GM21619 (cell line): ENCODE results near the gene GRID1.

ENCODE experiments used
- ATAC-seq: cut with Tn5 transposase; IDR thresholded peaks from one replicate; pipeline ENCODE4 v1.9.1; 2021; ENCODE audit not compliant: unreplicated experiment

GRID1 gene

DNA sequence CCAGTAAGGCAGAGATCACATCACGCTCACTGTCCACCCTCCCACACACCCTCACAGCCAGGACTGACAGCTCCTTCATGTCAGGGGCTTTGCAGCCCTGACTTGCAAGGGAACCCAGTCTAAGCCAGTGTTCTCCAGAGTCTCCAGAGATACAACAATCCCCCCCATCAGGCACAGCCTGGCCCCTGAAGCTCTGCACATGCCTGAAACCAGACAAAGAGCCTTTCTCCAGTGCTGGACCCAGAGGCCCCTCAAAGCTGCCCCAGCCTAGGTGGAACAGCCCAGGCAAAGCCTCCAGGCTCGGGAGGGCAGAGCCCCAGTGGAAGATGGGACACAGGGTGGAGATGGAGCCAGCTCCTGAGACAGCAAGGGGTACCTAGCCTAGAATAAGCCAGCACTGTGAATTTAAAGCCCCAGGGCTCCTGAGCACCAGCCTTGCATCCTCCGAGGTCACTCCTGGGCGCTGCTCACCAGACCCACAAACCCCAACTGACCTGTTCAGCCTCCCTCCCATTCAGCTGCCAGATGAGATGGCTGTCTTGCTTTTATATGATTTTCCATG is 50.2 kb downstream of the GRID1 start:
- ATAC-seq = no peak

DNA sequence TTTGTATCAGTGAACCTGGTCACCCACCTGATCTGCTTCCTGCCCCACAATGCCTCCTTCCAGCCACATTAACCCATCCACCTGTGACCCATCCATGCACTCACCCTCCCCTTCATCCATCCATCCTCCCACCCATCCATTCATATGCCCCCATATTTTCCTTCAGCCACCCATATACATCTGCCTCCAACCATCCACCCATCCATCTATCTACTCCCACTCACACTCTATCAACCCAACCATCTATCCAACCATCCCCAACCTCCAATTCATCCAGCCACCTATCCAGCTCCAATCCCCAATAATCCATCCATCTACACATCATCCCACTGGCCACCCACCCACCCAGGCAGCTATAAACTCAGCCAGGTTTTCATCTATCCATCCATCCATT is 51.0 kb downstream of the GRID1 start:
- ATAC-seq = no peak

GRCh38 chr10:86314616-86315548 is 51.7 kb downstream of the GRID1 start:
- no peak for ATAC-seq

DNA sequence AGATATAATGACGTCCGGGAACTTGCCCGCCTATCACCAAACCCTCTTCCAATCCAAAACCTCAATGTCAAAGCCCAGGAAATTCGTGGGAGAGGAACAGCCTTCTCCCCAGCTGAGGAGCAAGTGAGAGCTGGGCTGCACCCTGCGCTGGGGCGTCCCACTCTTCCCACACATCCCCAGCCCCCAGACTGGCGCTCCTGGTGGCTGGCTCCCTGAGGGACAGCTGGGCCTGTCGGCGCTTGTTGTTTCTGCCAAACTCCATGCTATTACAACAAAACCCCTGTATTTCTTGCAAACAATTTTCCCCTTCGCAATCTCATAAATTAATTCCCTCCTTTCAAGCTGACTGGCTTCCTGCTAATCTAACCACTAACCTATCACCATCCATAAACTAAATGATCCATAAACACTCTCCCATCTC is 53.0 kb downstream of the GRID1 start:
- ATAC-seq = no peak

GRCh38 chr10:86312701-86313270 is 53.8 kb downstream of the GRID1 start:
- ATAC-seq = no peak

- ATAC-seq = no peak
Measured at GRCh38 chr10:86311906-86312305, 54.7 kb downstream of the GRID1 start.

DNA sequence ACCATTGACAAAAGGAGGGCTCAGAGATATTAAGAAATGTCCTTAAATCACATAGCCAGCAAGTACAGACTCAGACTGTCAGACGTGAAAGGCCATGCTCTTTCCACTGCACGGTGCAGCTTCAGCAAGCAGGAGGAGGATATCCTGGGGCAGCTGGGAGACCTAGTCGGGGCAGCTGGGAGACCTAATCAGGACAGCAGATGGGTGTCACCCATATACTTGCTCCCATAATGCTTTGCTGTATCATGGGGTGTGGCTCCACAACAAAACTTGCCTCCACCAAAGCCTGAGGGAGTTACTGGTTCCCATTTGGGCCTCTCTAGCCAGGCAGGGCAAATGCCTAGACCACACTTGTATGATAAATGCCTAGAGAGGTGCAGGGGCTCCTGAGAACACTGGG is 55.4 kb downstream of the GRID1 start:
- no peak for ATAC-seq

DNA sequence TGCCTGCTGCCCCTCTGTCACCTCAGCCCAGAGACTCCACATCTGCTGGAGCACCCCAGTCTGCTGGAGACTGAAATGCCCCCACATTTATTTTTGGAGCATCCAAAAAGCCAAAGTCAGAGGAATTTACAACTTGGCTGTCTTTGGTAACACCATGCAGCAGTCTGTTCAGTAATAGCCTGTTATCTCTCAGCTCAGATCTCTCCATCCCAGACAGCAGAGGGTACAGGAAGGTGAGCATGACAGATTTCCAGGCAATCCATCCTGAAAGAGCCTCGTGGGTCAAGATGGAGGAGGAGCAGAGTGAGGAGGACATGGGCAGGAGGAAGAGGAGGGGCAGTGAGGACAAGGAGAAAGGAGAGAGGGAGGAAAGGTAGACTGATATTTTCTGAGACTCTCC is 55.9 kb downstream of the GRID1 start:
- ATAC-seq = no peak

DNA sequence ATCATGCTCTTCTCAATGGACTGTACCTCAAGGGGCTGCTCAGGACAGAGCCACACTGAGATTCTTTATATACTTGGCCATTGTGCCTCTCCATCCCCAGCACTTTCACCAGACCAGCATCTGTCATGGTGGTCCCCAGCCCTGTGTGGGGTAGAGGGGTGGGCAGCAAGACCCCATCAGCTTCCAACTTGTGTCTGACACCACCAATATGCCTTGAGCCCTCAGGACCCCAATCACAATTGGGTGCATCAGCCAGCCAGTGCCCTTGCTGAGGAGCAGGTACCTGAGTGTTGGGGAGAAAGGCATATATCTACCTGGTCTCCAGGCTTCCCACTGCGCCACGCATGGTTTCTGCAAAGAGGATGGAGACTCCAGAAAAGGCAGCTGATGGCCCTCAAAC is 56.3 kb downstream of the GRID1 start:
- no peak for ATAC-seq

- ATAC-seq = no peak
Measured at GRCh38 chr10:86308056-86308455, 58.5 kb downstream of the GRID1 start.

GRCh38 chr10:86306628-86307278 is 59.8 kb downstream of the GRID1 start:
- no peak for ATAC-seq

DNA sequence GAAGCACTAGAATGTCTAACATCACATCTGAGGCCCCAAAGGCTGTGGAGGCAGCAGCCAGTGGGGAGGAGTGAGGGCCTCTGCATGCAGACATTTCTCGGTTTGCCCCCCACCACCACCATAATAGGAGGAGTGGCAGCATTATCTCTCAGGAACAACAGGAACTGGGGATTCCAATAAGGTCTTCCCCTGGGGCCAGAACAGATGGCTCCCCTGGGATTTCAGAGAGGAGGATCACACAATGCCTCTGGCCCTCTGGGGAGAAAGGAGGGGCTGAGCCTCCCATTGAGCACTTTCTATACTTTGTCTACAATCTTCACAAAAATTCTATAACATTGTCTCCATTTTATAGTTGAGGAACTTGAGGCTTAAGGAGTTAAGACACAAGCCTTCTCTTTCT is 61.1 kb downstream of the GRID1 start:
- ATAC-seq = no peak

- no peak for ATAC-seq
Measured at GRCh38 chr10:86304436-86304835, 62.2 kb downstream of the GRID1 start.

GRCh38 chr10:86303626-86304025 is 63.0 kb downstream of the GRID1 start:
- ATAC-seq = no peak

- no peak for ATAC-seq
Measured at GRCh38 chr10:86301971-86302370, 64.6 kb downstream of the GRID1 start.

GRCh38 chr10:86300931-86301830 is 65.4 kb downstream of the GRID1 start:
- no peak for ATAC-seq

- ATAC-seq = no peak
Measured at GRCh38 chr10:86300399-86300925, 66.1 kb downstream of the GRID1 start.

- ATAC-seq = no peak
Measured at GRCh38 chr10:86299562-86299961, 67.0 kb downstream of the GRID1 start.

- no peak for ATAC-seq
Measured at GRCh38 chr10:86298501-86299001, 68.0 kb downstream of the GRID1 start.

- ATAC-seq = no peak
Measured at GRCh38 chr10:86295791-86296190, 70.8 kb downstream of the GRID1 start.
